ENCODE measurements around the gene GGTLC3.
"Not testable (repeated sequence)": the region's sequence is repeated elsewhere in the genome, so short reads cannot be mapped to it uniquely, and the experiment has no call there.

The GGTLC3 gene

GRCh38 chr22:18518061-18518460 lies at the start of gene GGTLC3:
Gene GGTLC3, minus strand, starts transcription at chr22:18518161. Its CDS starts 264 bp downstream, at chr22:18517897.
- DNase-seq, result not testable (repeated sequence)

- DNase-seq, result not testable (repeated sequence)
These were observed 42.4 kb upstream of the GGTLC3 start for GRCh38 chr22:18560099-18560974.

GRCh38 chr22:18558939-18559338 lies 41.0 kb upstream of the GGTLC3 start:
- not testable (repeated sequence) for DNase-seq

GRCh38 chr22:18558516-18558915 lies 40.6 kb upstream of the GGTLC3 start:
- not testable (repeated sequence) for DNase-seq

- not testable (repeated sequence) for DNase-seq
These were observed 36.6 kb upstream of the GGTLC3 start for GRCh38 chr22:18554280-18555256.

- not testable (repeated sequence) for DNase-seq
These were observed 35.1 kb upstream of the GGTLC3 start for GRCh38 chr22:18552839-18553597.

GRCh38 chr22:18551046-18551445 lies 33.1 kb upstream of the GGTLC3 start:
- DNase-seq, result not testable (repeated sequence)

- DNase-seq, result not testable (repeated sequence)
These were observed 31.7 kb upstream of the GGTLC3 start for GRCh38 chr22:18549458-18550179.

GRCh38 chr22:18544615-18545014 lies 26.7 kb upstream of the GGTLC3 start:
- DNase-seq, result not testable (repeated sequence)

GRCh38 chr22:18543400-18543799 lies 25.4 kb upstream of the GGTLC3 start:
- DNase-seq, result not testable (repeated sequence)

- not testable (repeated sequence) for DNase-seq
These were observed 22.0 kb upstream of the GGTLC3 start for GRCh38 chr22:18539994-18540393.

- DNase-seq, result not testable (repeated sequence)
These were observed 16.4 kb upstream of the GGTLC3 start for GRCh38 chr22:18534315-18534714.

GRCh38 chr22:18533633-18534032 lies 15.7 kb upstream of the GGTLC3 start:
- DNase-seq, result not testable (repeated sequence)

- DNase-seq, result not testable (repeated sequence)
These were observed 11.6 kb upstream of the GGTLC3 start for GRCh38 chr22:18529416-18530145.

- DNase-seq, result not testable (repeated sequence)
These were observed 10.8 kb upstream of the GGTLC3 start for GRCh38 chr22:18528597-18529415.

- not testable (repeated sequence) for DNase-seq
These were observed 10.0 kb upstream of the GGTLC3 start, which contains the start of gene TMEM191B for GRCh38 chr22:18527752-18528596. Gene TMEM191B, plus strand, starts transcription at chr22:18527802. Its CDS starts 179 bp downstream, at chr22:18527981.

GRCh38 chr22:18523328-18523727 lies 5.4 kb upstream of the GGTLC3 start:
- DNase-seq, result not testable (repeated sequence)

- DNase-seq, result not testable (repeated sequence)
These were observed 4.8 kb upstream of the GGTLC3 start for GRCh38 chr22:18522762-18523161.

GRCh38 chr22:18513454-18513853 lies 4.5 kb downstream of the GGTLC3 start:
- DNase-seq, result not testable (repeated sequence)

All from NCI-H2081 (cell line).